Cerebellar cortex (tissue), 1 donor: ENCODE results near the gene ENG.
A peak's percentile ranks its signal among the peaks of the same experiment; 100 is the strongest.
"Not testable (repeated sequence)": the region's sequence is repeated elsewhere in the genome, so short reads cannot be mapped to it uniquely, and the experiment has no call there.

Source experiments
- DNase-seq: peaks from one replicate; pipeline ENCODE4 v3.0.0-alpha.2; 2015; ENCODE audit warnings: low spot score

Gene ENG

GRCh38 chr9:127841087-127841835 lies 13.2 kb downstream of the ENG start:
- DNase-seq: no peak

- DNase-seq: no peak
Observed at GRCh38 chr9:127838375-127839078, 15.9 kb downstream of the ENG start.

GRCh38 chr9:127837346-127837745 lies 17.1 kb downstream of the ENG start:
- DNase-seq: no peak

GRCh38 chr9:127836561-127836960 lies 17.9 kb downstream of the ENG start:
- not testable (repeated sequence) for DNase-seq

GRCh38 chr9:127835991-127836516 lies 18.4 kb downstream of the ENG start:
- DNase-seq: no peak

- no peak for DNase-seq
Observed at GRCh38 chr9:127833555-127833954, 20.9 kb downstream of the ENG start.

- no peak for DNase-seq
Observed at GRCh38 chr9:127832248-127832647, 22.2 kb downstream of the ENG start.

DNA sequence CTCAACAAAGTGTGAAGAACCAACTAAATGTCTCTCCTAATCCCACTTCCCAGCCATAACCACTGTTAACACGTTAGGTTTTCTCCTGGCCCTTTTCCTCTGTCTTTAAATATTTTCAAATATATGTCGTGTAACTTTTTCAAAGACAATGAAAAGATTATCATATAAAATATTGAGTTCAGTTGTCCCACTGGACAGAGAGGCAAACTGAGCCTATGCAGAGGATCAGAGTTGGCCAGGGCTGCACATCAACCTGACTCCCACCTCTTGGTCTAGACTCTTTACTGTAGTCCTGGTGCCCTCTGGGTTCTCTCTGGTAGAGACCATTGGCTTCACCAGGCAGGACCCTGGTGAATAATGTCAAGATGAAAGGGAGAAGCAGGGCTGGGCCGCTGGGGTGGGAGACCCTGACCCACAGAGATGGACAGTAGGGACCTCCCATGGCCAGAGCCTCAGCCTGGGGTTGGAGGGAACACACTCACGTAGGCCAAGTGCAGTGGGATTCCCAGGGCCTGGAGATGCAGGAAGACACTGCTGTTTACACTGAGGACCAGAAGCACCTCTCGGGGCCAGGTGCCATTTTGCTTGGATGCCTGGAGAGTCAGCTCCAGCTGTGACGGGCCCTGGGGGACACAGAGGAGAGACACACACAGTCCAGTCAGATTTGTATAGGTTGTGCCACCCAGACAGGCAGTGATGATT lies 25.1 kb downstream of the ENG start:
- DNase-seq: no peak

DNA sequence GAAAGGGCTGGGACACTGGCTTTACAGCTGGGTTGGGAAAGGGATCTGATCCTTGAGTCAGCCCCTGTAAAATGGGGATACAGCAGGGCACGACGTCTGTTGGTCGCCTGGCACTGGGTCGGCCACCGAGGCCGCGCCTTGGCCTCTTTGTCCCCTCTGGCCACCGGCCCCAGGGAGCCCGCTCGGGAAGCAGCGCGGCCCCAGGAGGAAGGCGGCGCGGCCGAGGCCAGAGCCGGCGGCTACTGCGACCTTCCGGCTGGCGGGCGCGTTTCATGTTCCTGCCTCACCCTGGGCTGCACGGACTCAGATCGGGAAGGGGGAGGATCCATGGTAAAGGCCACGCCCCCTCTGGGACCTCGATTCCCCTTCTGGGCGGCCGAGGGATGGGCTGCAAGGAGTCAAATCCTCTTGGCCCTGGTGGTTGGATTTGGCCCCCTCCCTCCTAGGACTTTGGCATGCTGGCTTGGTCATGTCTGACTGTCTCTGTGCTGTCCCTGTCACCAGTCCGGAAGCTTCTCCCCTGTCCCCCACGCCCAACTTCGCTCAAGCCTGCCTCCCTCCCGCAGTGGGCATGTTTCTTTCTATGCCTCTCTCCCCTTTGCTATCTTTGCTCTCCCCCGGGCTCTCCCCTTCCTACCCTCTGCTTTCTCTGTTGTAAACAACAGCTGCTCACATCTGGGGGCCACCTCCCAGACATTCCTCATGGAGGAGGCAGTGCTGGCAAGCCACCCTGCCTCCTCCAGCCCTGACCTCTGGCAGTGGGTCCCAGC lies 26.0 kb downstream of the ENG start:
- DNase-seq: no peak

GRCh38 chr9:127826253-127826913 lies 28.1 kb downstream of the ENG start:
- DNase-seq: no peak

DNA sequence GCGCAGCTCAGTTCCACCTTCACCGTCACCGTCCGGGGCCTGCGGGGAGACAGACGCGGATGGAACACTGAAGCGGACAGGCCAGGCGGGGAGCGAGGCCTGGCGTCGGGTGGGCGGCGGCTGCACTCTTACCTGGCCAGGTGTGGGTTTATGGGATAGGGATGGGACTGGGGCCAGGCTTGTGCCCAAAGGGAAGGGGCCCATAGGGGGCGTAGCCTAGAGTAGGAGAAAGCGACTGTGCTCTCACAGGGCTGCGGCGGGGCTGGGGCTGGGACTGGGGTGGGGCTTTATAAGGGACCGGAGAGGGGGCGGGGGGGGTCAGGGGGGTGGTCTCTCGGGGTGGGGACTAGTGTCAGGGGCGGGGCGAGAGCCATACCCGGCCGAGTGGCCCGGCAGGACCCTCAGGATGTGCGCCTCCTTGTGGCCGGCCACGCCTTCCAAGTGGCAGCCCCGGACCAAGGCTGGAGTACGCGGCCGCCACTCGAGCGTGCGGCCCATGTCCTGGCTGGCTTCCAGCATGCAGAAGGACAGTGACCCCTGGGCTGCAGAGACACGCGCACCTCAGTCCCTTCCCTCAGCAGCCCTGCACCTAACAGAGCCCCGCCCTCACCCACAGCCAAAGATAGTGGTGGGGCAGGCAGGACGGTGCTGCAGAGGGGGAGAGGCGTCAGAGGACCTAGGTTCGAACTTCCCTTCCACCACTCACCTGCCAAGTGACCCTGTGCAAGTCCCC lies 29.0 kb downstream of the ENG start:
- DNase-seq: no peak

GRCh38 chr9:127822108-127822507 lies 32.4 kb downstream of the ENG start:
- DNase-seq: no peak

- DNase-seq: no peak
Observed at GRCh38 chr9:127818574-127818973, 35.9 kb downstream of the ENG start.

GRCh38 chr9:127817881-127818434 lies 36.5 kb downstream of the ENG start:
- DNase-seq: peak; percentile 70

- no peak for DNase-seq
Observed at GRCh38 chr9:127816728-127817127, 37.7 kb downstream of the ENG start.

DNA sequence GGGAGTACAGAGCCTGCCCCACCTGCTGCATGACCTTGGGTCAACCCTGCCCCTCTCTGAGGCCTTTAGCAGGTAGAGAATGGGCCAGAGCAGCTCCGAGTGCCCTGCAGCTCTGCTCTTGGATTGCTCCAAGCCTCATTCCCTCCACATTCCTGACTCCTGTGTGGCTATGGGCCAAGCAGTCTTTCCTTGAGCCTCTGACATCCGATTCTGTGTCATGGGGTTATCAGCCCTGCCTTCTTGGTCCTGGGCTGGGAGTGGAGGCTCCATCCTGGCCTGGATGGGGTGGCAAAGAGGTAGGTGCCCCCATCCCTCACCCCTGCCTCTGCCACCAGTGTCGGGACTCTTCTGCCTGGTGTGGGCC lies 38.1 kb downstream of the ENG start:
- DNase-seq: no peak

DNA sequence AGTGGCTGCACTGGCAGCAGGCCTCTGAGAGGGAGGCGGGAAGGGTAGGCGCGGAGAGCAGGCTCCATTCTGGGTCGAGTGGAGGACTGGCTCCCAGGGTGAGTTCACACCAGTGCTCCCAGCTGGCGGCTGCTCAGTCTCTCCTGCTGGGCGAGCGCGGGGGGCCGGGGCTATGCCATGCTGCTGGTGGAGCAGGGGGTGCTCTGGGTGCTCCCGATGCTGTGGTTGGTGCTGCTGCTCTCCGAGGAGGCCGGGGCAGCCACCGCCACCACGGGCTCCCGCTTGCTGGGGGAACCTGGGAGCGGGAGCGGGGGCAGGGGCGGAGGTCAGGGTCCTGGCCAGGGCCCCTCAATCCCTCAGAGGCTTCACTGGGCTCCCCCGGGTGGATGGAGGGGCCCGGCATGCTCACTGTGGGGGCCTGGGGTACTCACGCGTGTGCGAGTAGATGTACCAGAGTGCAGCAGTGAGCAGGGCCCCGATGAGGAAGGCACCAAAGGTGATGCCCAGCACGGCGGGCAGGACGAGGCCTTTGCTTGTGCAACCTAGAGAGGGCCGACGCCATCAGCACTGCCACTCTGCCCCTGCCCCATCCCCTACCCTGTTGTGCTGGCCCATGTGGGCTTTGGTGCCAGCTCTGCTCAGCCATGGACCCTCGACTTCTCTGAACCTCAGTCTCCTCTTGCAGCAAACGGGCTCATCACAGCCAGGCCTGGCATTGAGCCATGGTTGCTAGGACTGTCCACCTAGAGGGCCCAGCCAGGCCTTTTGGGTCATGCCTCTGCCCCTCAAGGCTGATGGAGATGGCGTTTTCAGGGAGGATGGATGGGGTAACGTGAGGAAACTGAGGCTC lies 38.7 kb downstream of the ENG start:
- DNase-seq: no peak

- no peak for DNase-seq
Observed at GRCh38 chr9:127814619-127815511, 39.6 kb downstream of the ENG start.
